Smooth muscle cell of the brain vasculature (primary cell): ENCODE results near the gene MPPED1.

Experiments used
- DNase-seq: peaks from one replicate; pipeline ENCODE4 v3.0.0-alpha.2; 2012; ENCODE audit warnings: low read depth, low spot score

MPPED1 gene

GRCh38 chr22:43541462-43542407 is 129.9 kb downstream of the MPPED1 start:
- no peak for DNase-seq

GRCh38 chr22:43542681-43543521 is 131.1 kb downstream of the MPPED1 start:
- no peak for DNase-seq

GRCh38 chr22:43543522-43544288 is 131.9 kb downstream of the MPPED1 start:
- DNase-seq: no peak

GRCh38 chr22:43544289-43544673 is 132.5 kb downstream of the MPPED1 start:
- DNase-seq: no peak

GRCh38 chr22:43546186-43546585 is 134.4 kb downstream of the MPPED1 start:
- DNase-seq: no peak

- DNase-seq: no peak
Measured at GRCh38 chr22:43550024-43550620, 138.3 kb downstream of the MPPED1 start.

GRCh38 chr22:43550672-43551071 is 138.9 kb downstream of the MPPED1 start:
- DNase-seq: no peak

- DNase-seq: no peak
Measured at GRCh38 chr22:43553451-43554258, 141.8 kb downstream of the MPPED1 start.

GRCh38 chr22:43554259-43554636 is 142.4 kb downstream of the MPPED1 start:
- no peak for DNase-seq

- DNase-seq: no peak
Measured at GRCh38 chr22:43554694-43555365, 143.0 kb downstream of the MPPED1 start.

GRCh38 chr22:43555561-43556515 is 144.0 kb downstream of the MPPED1 start:
- DNase-seq: no peak
